GM13977 (cell line): ENCODE measurements around the gene DTNB.

ENCODE experiments used
- DNase-seq: peaks from one replicate; pipeline ENCODE4 v3.0.0; 2012; ENCODE audit warnings: low spot score
- in situ Hi-C: fragments of 300-500 bp; cut with MboI; formaldehyde crosslinking; loops from one replicate; pipeline ENCODE4 v1.12.0; 2022; ENCODE audit warnings: low sequenced_read_pairs, low pct_unique_long_range_greater_than_20kb, mixed read lengths, inconsistent platforms; ENCODE audit not compliant: unreplicated experiment
- TF ChIP-seq, protein P1 (sequence below): IDR thresholded peaks from 2 replicates; pipeline ENCODE4 v1.5.1; 2012; ENCODE audit warnings: mild to moderate bottlenecking, control low read depth; ENCODE audit not compliant: insufficient read depth; ENCODE audit errors: extremely low read depth, missing control alignments

The DTNB gene

DNA sequence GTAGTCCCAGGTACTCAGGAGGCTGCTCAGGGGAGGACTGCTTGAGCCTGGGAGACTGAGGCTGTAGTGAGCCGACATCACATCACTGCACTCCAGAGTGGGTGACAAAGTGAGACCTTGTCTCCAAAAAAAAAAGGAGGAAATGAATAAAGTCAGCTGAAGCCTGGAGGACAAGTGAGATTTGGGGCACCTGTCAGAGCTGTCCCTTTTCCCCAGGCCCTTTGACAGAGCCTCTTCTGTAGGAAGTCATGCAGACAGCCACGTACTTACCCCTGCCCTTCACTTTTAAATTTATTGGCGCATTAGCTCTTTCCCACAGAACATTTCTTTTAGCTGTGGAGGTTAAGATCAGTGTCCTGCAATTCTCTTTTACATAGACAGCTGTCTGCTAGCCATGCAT, 180.7 kb downstream of the DTNB start:
- TF ChIP-seq, protein P1, sequence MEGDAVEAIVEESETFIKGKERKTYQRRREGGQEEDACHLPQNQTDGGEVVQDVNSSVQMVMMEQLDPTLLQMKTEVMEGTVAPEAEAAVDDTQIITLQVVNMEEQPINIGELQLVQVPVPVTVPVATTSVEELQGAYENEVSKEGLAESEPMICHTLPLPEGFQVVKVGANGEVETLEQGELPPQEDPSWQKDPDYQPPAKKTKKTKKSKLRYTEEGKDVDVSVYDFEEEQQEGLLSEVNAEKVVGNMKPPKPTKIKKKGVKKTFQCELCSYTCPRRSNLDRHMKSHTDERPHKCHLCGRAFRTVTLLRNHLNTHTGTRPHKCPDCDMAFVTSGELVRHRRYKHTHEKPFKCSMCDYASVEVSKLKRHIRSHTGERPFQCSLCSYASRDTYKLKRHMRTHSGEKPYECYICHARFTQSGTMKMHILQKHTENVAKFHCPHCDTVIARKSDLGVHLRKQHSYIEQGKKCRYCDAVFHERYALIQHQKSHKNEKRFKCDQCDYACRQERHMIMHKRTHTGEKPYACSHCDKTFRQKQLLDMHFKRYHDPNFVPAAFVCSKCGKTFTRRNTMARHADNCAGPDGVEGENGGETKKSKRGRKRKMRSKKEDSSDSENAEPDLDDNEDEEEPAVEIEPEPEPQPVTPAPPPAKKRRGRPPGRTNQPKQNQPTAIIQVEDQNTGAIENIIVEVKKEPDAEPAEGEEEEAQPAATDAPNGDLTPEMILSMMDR = no peak
- in situ Hi-C loops = no loop called here
- no peak for DNase-seq

- TF ChIP-seq, protein P1 = no peak
- no peak for DNase-seq
- in situ Hi-C loops = no loop called here
Measured at GRCh38 chr2:25491966-25492532, 181.3 kb downstream of the DTNB start.

- TF ChIP-seq, protein P1 = no peak
- DNase-seq = no peak
- in situ Hi-C loops = no loop called here
Measured at GRCh38 chr2:25491003-25491696, 182.2 kb downstream of the DTNB start.

GRCh38 chr2:25490217-25490616, 183.2 kb downstream of the DTNB start:
- TF ChIP-seq, protein P1 = no peak
- in situ Hi-C loops = no loop called here
- DNase-seq = no peak

GRCh38 chr2:25489631-25490030, 183.7 kb downstream of the DTNB start:
- TF ChIP-seq, protein P1 = no peak
- in situ Hi-C loops = no loop called here
- DNase-seq = no peak

DNA sequence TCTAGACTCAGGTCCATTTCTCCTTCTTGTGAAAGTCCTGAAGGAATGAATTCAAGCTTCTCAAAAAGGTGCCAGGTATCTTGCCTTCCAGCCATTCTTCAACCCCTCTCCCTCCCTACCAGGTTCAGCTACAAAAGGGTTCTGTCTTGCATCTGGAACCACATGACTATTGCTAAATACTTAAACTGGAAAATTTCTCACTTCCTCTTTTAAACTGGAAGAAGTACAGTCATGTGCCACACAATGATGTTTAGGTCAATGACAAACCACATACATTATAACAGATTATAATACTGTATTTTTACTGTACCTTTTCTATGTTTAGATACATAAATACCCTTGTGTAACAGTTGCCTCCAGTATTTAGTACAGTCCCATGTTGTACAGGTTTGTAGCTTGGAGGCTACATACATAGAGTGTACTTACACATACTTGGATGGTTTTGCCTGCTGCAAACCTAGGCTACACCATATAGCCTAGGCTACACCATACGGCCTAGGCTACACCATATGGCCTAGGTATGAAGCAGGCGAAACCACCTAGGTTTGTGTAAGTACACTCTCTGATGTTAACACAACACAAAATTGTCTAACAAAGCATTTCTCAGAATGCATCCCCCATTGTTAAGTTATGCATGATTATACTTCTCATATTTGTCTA, 189.6 kb downstream of the DTNB start:
- TF ChIP-seq, protein P1 = no peak
- no peak for DNase-seq
- in situ Hi-C loops = no loop called here
